ENCODE results near the gene TMEM138. TPM values are rescaled to one million over a fixed set of nuclear protein-coding genes. Genes with fewer than 3 reads are reported as not detected.

The TMEM138 gene
- total and polyA plus RNA-seq, 2 of the 13 experiments (the other 11 are each of a cell fraction or from before 2014, with no cell fraction given), result 43.5 to 61.0 TPM

- TF ChIP-seq ZBTB10 (CRISPR knock-in tag; IDR thresholded peaks at IDR 0.05; ENCODE audit: borderline replicate concordance), result no peak
- no peak for TF ChIP-seq NCOA1 (CRISPR knock-in tag; IDR thresholded peaks at IDR 0.05)
- TF ChIP-seq AGO2 (optimal IDR thresholded peaks at IDR 0.05; ENCODE audit: low read depth, low read length), result no peak
- TF ChIP-seq ZNF775 (CRISPR knock-in tag; IDR thresholded peaks at IDR 0.05; ENCODE audit: borderline replicate concordance), result no peak
- no peak for TF ChIP-seq NFAT5 (CRISPR knock-in tag; IDR thresholded peaks at IDR 0.05)
- no peak for TF ChIP-seq MED13 (CRISPR knock-in tag; IDR thresholded peaks at IDR 0.05)
- no peak for TF ChIP-seq TP53 (CRISPR knock-in tag; conservative IDR thresholded peaks at IDR 0.05)
- no peak for TF ChIP-seq ZNF839 (CRISPR knock-in tag; IDR thresholded peaks at IDR 0.05; ENCODE audit: borderline replicate concordance)
- TF ChIP-seq CBX5 (CRISPR knock-in tag; IDR thresholded peaks at IDR 0.05; ENCODE audit: borderline replicate concordance), result no peak
- peak; percentile 91; the same call in 1 of the 2 replicates for TF ChIP-seq GZF1 (CRISPR knock-in tag; IDR thresholded peaks at IDR 0.05)
- TF ChIP-seq ARNTL (CRISPR knock-in tag; IDR thresholded peaks at IDR 0.05), result no peak
- peak in 1 of 2 experiments; percentile 24; a peak in 1 of 4 replicates for TF ChIP-seq REST (IDR thresholded peaks at IDR 0.05; ENCODE audit: borderline replicate concordance in 1 of 2, low read depth in 1 of 2, low read length in 2 of 2)
- TF ChIP-seq CREBL2 (CRISPR knock-in tag; IDR thresholded peaks at IDR 0.05; ENCODE audit: borderline replicate concordance), result no peak
- no peak; the same call in 1 of the 2 replicates for TF ChIP-seq ZNF292 (CRISPR knock-in tag; IDR thresholded peaks at IDR 0.05; ENCODE audit: borderline replicate concordance, low read depth)
- TF ChIP-seq RXRA (CRISPR knock-in tag; IDR thresholded peaks at IDR 0.05), result no peak
- TF ChIP-seq ZNF781 (CRISPR knock-in tag; IDR thresholded peaks at IDR 0.05; ENCODE audit: borderline replicate concordance, not compliant biosample characterization), result peak; percentile 88
Observed at GRCh38 chr11:61334434-61335354, 27.5 kb upstream of the TMEM138 start (continued).
